Panc1 (cell line): ENCODE data around the gene FAM149A.
A peak's percentile ranks its signal among the peaks of the same experiment; 100 is the strongest.

Experiments
- CTCF ChIP-seq: fragments of 450-650 bp; IDR thresholded peaks from 2 replicates; pipeline ENCODE4 v1.5.1; 2017; ENCODE audit warnings: mild to moderate bottlenecking
- POLR2AphosphoS5 ChIP-seq: IDR thresholded peaks from 2 replicates; pipeline ENCODE4 v1.6.1; 2012; ENCODE audit warnings: mild to moderate bottlenecking, low read depth, low read length, moderate library complexity
- TCF7L2 ChIP-seq: IDR thresholded peaks from 2 replicates; pipeline ENCODE4 v1.6.1; 2011; ENCODE audit warnings: mild to moderate bottlenecking, low read depth, low read length, inconsistent platforms

GRCh38 chr4:186132577-186133242 lies 28.2 kb downstream of the FAM149A start:
- TF ChIP-seq CTCF (peak; percentile 28; the same call in 1 of the 2 replicates), POLR2AphosphoS5 (no peak), TCF7L2 (no peak)
